K562 (cell line): ENCODE data around the gene FAM200B. TPM values are rescaled to one million over a fixed set of nuclear protein-coding genes. Genes with fewer than 3 reads are reported as not detected.

ENCODE experiments used
- HNRNPK ChIP-seq: fragments of 200-400 bp; formaldehyde crosslinking; IDR thresholded peaks from one replicate; pipeline ENCODE4 v1.6.1; 2018; ENCODE audit warnings: mild to moderate bottlenecking, low read depth, low read length; ENCODE audit not compliant: poor library complexity, severe bottlenecking
- HSF4 ChIP-seq: fragments of 250-450 bp; sonication (Bioruptor Pico); IDR thresholded peaks from 2 replicates; pipeline ENCODE4 v2.1.2; 2022; ENCODE audit warnings: mild to moderate bottlenecking, moderate library complexity, borderline replicate concordance
- NCOA4 ChIP-seq: fragments of 450-650 bp; IDR thresholded peaks from 2 replicates; pipeline ENCODE4 v1.6.1; 2018; ENCODE audit warnings: mild to moderate bottlenecking; ENCODE audit not compliant: partially characterized antibody
- NR2F6 ChIP-seq: fragments of 450-650 bp; formaldehyde crosslinking; IDR thresholded peaks from 2 replicates; pipeline ENCODE4 v1.4.0; 2020; ENCODE audit warnings: mild to moderate bottlenecking
- PTTG1 ChIP-seq: fragments of 450-650 bp; IDR thresholded peaks from 2 replicates; pipeline ENCODE4 v1.6.1; 2016; ENCODE audit warnings: low read depth, mild to moderate bottlenecking, missing genetic modification characterization, missing compliant biosample characterization
- RBM39 ChIP-seq: fragments of 200-400 bp; formaldehyde crosslinking; optimal IDR thresholded peaks from 2 replicates; pipeline ENCODE3; 2018; ENCODE audit warnings: low read depth, low read length
- TAF15 ChIP-seq: fragments of 200-400 bp; formaldehyde crosslinking; IDR thresholded peaks from 2 replicates; pipeline ENCODE4 v1.6.1; 2017; ENCODE audit warnings: mild to moderate bottlenecking, low read depth, low read length, moderate library complexity
- ZNF121 ChIP-seq: sonication (generic); formaldehyde crosslinking; conservative IDR thresholded peaks from 2 replicates; pipeline ENCODE4 v1.8.0; 2022; ENCODE audit warnings: missing genetic modification reagents
- ZNF644 ChIP-seq: fragments of 200-800 bp; sonication (Bioruptor generic); IDR thresholded peaks from 2 replicates; pipeline ENCODE4 v1.6.1; 2016; ENCODE audit warnings: low read depth, missing genetic modification characterization, missing compliant biosample characterization
- ZNF778 ChIP-seq: fragments of 450-650 bp; formaldehyde crosslinking; IDR thresholded peaks from 2 replicates; pipeline ENCODE4 v1.4.0; 2020; ENCODE audit warnings: mild to moderate bottlenecking, moderate library complexity
- polyA plus RNA-seq, 8 experiments: library from polyadenylated mRNA; depleted of rRNA in 4 of 8; stranded (reverse) in 5 of 8; unstranded in 3 of 8; fragments of >200 nt; fragmentation: Nextera tagmentation in 2 of 8; fragmentation: Illumina TruSeq in 1 of 8; extraction: Ambion mirVana in 2 of 8; extraction: Trizol in 1 of 8; gene quantifications; 2 replicates each; pipeline versions ENCODE4 v1.2.1 to v1.2.3, GENCODE V29; 2011 to 2014; ENCODE audit warnings: inconsistent platforms in 1 of 8, missing spikeins in 1 of 8
- total RNA-seq, 7 experiments: library from RNA; depleted of rRNA in 6 of 7; stranded (reverse); fragments of >200 nt in 6 of 7; fragmentation: Illumina TruSeq in 2 of 7; extraction: Trizol in 2 of 7; gene quantifications; 2 replicates each; pipeline versions ENCODE4 v1.2.1 to v1.2.3, GENCODE V29; 2011 to 2021; ENCODE audit warnings: low replicate concordance in 1 of 7
- TF ChIP-seq, protein P1 (sequence below), 2 experiments: fragments of 200-800 bp in 1 of 2; sonication (Bioruptor generic) in 1 of 2; sonication (generic) in 1 of 2; formaldehyde crosslinking in 1 of 2; IDR thresholded peaks in 1 of 2; conservative IDR thresholded peaks in 1 of 2; 2 replicates each; pipeline versions ENCODE4 v1.5.0 to v1.6.1; 2016 to 2020; ENCODE audit warnings: missing compliant biosample characterization in 1 of 2, missing genetic modification characterization in 1 of 2, missing genetic modification reagents in 1 of 2

The FAM200B gene
- total and polyA plus RNA-seq, 9 of the 15 experiments (the other 6 are each of a cell fraction or from before 2014, with no cell fraction given): 17.4 to 48.0 (median 25.5) TPM

DNA sequence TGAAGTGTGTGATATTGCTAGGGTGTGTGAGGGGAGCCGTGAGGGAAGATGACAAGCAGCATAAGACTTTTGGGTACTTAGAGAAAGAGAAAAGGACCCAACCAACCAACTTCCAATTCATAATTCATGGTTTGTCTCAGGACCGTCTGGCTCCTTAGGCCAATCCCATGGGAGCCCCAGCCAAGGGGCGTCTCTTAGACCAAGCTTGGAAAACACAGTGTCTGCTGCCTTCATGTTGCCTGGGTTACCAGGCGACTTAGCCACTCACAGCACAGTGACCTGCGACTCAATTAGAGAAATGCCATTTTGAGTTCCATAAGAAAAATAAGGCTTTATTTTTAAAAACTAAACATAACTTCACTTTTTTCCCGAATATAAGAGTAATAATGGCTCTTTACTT lies 53.9 kb downstream of the FAM200B start (continued):
- TF ChIP-seq, protein P1, sequence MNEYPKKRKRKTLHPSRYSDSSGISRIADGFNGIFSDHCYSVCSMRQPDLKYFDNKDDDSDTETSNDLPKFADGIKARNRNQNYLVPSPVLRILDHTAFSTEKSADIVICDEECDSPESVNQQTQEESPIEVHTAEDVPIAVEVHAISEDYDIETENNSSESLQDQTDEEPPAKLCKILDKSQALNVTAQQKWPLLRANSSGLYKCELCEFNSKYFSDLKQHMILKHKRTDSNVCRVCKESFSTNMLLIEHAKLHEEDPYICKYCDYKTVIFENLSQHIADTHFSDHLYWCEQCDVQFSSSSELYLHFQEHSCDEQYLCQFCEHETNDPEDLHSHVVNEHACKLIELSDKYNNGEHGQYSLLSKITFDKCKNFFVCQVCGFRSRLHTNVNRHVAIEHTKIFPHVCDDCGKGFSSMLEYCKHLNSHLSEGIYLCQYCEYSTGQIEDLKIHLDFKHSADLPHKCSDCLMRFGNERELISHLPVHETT (CRISPR knock-in tag; conservative IDR thresholded peaks at IDR 0.05 in 1 of 2, IDR thresholded peaks at IDR 0.05 in 1 of 2): no peak
- TF ChIP-seq HNRNPK: no peak
- no peak for TF ChIP-seq NCOA4
- TF ChIP-seq RBM39: no peak
- no peak for TF ChIP-seq TAF15
- TF ChIP-seq ZNF644 (tag): no peak
- no peak for TF ChIP-seq ZNF121 (CRISPR knock-in tag)
- TF ChIP-seq NR2F6 (CRISPR knock-in tag): no peak
- no peak for TF ChIP-seq HSF4 (CRISPR knock-in tag)
- no peak for TF ChIP-seq ZNF778 (CRISPR knock-in tag)
- no peak for TF ChIP-seq PTTG1 (tag)
